PFSK-1 (cell line): ENCODE data around the gene SETBP1.

Experiments used
- FOXP2 ChIP-seq: optimal IDR thresholded peaks from 2 replicates; pipeline ENCODE3; 2011; ENCODE audit warnings: borderline replicate concordance, control low read depth, inconsistent platforms; ENCODE audit not compliant: insufficient read depth; ENCODE audit errors: extremely low read length, extremely low read depth
- POLR2AphosphoS5 ChIP-seq: IDR thresholded peaks from 2 replicates; pipeline ENCODE4 v1.6.1; 2012; ENCODE audit warnings: low read depth, mild to moderate bottlenecking, control low read depth, low read length, moderate library complexity
- REST ChIP-seq, 2 experiments: IDR thresholded peaks; 2 replicates each; pipeline versions ENCODE4 v1.6.1 to v1.8.0; 2011 to 2012; ENCODE audit warnings: low read depth in 2 of 2, low read length in 2 of 2, control low read depth in 1 of 2, inconsistent platforms in 1 of 2, mild to moderate bottlenecking in 1 of 2, moderate library complexity in 1 of 2; ENCODE audit not compliant: insufficient read depth in 1 of 2
- SIN3A ChIP-seq: IDR thresholded peaks from 2 replicates; pipeline ENCODE4 v1.6.1; 2012; ENCODE audit warnings: mild to moderate bottlenecking, low read length, moderate library complexity, borderline replicate concordance; ENCODE audit not compliant: insufficient read depth
- TAF1 ChIP-seq: IDR thresholded peaks from 2 replicates; pipeline ENCODE4 v1.6.1; 2012; ENCODE audit warnings: low read length, control low read depth, borderline replicate concordance; ENCODE audit not compliant: insufficient read depth

Gene SETBP1

GRCh38 chr18:44750774-44751173 is 70.1 kb downstream of the SETBP1 start:
- TF ChIP-seq POLR2AphosphoS5, result no peak
- no peak for TF ChIP-seq SIN3A
- TF ChIP-seq TAF1, result no peak
- TF ChIP-seq FOXP2, result no peak
- TF ChIP-seq REST (IDR thresholded peaks at IDR 0.05; ENCODE audit: insufficient read depth in 1 of 2, low read depth in 2 of 2, low read length in 2 of 2), result no peak

GRCh38 chr18:44754567-44754966 is 73.9 kb downstream of the SETBP1 start:
- TF ChIP-seq TAF1, result no peak
- TF ChIP-seq POLR2AphosphoS5, result no peak
- no peak for TF ChIP-seq REST (IDR thresholded peaks at IDR 0.05; ENCODE audit: insufficient read depth in 1 of 2, low read depth in 2 of 2, low read length in 2 of 2)
- TF ChIP-seq SIN3A, result no peak
- no peak for TF ChIP-seq FOXP2

GRCh38 chr18:44758861-44759631 is 78.4 kb downstream of the SETBP1 start:
- TF ChIP-seq SIN3A (no peak), REST (IDR thresholded peaks at IDR 0.05; ENCODE audit: insufficient read depth in 1 of 2, low read depth in 2 of 2, low read length in 2 of 2) (no peak), POLR2AphosphoS5 (no peak), FOXP2 (no peak), TAF1 (no peak)

GRCh38 chr18:44759925-44760342 is 79.2 kb downstream of the SETBP1 start:
- TF ChIP-seq FOXP2 (no peak), POLR2AphosphoS5 (no peak), REST (IDR thresholded peaks at IDR 0.05; ENCODE audit: insufficient read depth in 1 of 2, low read depth in 2 of 2, low read length in 2 of 2) (no peak), TAF1 (no peak), SIN3A (no peak)

- TF ChIP-seq FOXP2 (no peak), TAF1 (no peak), REST (IDR thresholded peaks at IDR 0.05; ENCODE audit: insufficient read depth in 1 of 2, low read depth in 2 of 2, low read length in 2 of 2) (no peak), SIN3A (no peak), POLR2AphosphoS5 (no peak)
Measured at GRCh38 chr18:44761812-44762211, 81.1 kb downstream of the SETBP1 start.
